ENCODE measurements around the gene FAM229A. TPM values are rescaled to one million over a fixed set of nuclear protein-coding genes. Genes with fewer than 3 reads are reported as not detected.
A peak's percentile ranks its signal among the peaks of the same experiment; 100 is the strongest.

Gene FAM229A
- total RNA-seq, 4 donors from 2014 or later: 9.4 to 23.5 (median 16.3) TPM

DNA sequence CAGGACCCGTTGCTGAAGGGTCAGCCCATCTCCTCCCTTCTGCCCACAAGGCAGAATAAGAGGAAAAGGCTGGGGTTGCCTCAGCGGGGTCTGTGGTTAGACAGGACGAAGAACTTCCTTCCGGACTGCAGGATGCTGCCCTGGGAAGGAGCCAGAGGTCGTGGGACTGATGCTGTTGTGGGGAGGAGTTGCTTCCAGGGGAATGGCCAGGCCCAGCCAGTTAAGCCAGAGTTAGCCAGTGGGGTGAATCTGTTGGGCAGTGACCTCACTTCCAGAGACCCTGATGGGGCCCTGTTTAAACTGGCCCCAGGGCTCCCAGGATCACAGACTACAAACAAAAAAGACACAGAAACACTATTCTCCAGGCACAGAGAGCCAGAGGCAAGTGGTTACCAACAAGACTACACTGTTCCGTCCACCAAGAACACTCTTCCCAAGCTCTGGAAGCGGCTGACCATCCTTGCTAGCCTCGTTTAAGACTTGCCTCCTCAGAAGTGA lies 13.0 kb downstream of the FAM229A start:
- peak overlapping the region in 2 of 4 donors; percentile 25 to 56 for H3K27ac ChIP-seq
- peaks cover 0 to 52% (median 29%) of the 10 kb centered on the region in 4 donors for H3K4me1 ChIP-seq
- H3K27me3 ChIP-seq: no peaks in the 10 kb centered on the region
- H3K4me3 ChIP-seq: no peak overlapping the region
- DNase-seq (ENCODE audit: low spot score in 2 of 2): no peak
- no peaks in the 10 kb centered on the region for H3K36me3 ChIP-seq
- no peak for TF ChIP-seq CTCF (IDR thresholded peaks at IDR 0.05)
- no peak for TF ChIP-seq EP300 (IDR thresholded peaks at IDR 0.05)
- TF ChIP-seq POLR2A (IDR thresholded peaks at IDR 0.05): no peak
- no peaks in the 10 kb centered on the region for H3K9me3 ChIP-seq
- 20 to 32% methylated on average over 7 to 8 of the region's 8 CpGs for WGBS, 2 donors

- Histone ChIP-seq H3K36me3 (no peaks in the 10 kb centered on the region), H3K27me3 (no peaks in the 10 kb centered on the region), H3K4me1 (peaks cover 0 to 32% (median 10%) of the 10 kb centered on the region in 4 donors), H3K27ac (no peak overlapping the region), H3K4me3 (no peak overlapping the region), H3K9me3 (no peaks in the 10 kb centered on the region)
- TF ChIP-seq CTCF (IDR thresholded peaks at IDR 0.05) (no peak), POLR2A (IDR thresholded peaks at IDR 0.05) (no peak), EP300 (IDR thresholded peaks at IDR 0.05) (no peak)
- 77 to 78% methylated on average over 9 of the region's 9 CpGs for WGBS, 2 donors
- DNase-seq (ENCODE audit: low spot score in 2 of 2): no peak
Observed at GRCh38 chr1:32346532-32347157, 15.6 kb downstream of the FAM229A start.

DNA sequence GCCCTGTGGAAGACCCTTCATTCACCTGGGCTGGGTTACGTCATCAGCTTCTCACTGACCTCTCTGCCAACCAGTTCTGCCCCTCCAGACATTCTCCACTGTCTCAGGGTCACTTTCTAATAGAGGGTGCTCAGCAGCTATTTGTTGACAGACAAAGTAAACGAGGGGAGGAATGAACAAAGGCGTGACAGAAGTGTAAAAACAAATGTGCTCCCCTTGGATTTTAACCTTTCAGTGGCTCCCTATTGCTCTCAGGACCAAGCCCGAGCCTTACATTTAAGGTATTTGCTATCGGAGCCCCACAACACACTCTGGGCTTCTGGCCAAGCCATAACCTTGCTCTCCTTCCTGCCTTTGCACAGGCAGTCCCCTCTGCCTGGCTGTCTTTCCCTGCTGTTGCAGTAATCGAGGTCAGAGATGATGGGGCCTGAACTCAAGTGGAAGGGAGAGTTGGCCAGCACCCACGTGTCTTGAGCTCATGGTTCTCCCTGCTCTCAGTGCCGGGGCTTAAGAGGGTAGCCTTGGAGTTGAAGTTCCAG lies 16.9 kb downstream of the FAM229A start:
- Histone ChIP-seq H3K4me1 (peaks cover 0 to 32% (median 7%) of the 10 kb centered on the region in 4 donors), H3K27ac (no peak overlapping the region), H3K9me3 (no peaks in the 10 kb centered on the region), H3K27me3 (no peaks in the 10 kb centered on the region), H3K36me3 (no peaks in the 10 kb centered on the region), H3K4me3 (no peak overlapping the region)
- TF ChIP-seq POLR2A (IDR thresholded peaks at IDR 0.05) (no peak), EP300 (IDR thresholded peaks at IDR 0.05) (no peak), CTCF (IDR thresholded peaks at IDR 0.05) (no peak)
- 33 to 38% methylated on average over 8 of the region's 8 CpGs for WGBS, 2 donors
- DNase-seq (ENCODE audit: low spot score in 2 of 2): no peak

DNA sequence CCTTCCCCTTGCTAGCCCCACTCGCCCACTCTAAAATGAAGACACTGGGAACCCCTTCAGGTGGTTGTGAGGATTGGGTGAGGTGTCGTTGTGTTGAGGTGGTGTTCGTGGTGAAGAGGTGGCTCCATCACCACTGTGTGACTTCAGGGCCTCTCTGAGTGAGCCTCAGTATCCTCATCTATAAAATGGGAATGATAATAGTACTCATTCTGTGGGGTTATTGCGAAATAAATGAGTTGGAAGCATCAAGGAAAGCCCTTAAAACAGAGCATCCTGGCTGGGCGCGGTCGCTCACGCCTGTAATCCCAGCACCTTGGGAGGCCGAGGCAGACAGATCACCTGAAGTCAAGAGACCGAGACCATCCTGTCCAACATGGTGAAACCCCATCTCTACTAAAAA lies 19.6 kb downstream of the FAM229A start:
- DNase-seq (ENCODE audit: low spot score in 2 of 2): no peak
- TF ChIP-seq POLR2A (IDR thresholded peaks at IDR 0.05) (no peak), CTCF (IDR thresholded peaks at IDR 0.05) (no peak), EP300 (IDR thresholded peaks at IDR 0.05) (no peak)
- Histone ChIP-seq H3K9me3 (no peaks in the 10 kb centered on the region), H3K36me3 (no peaks in the 10 kb centered on the region), H3K4me3 (no peak overlapping the region), H3K27ac (peak overlapping the region in 1 of 4 donors; percentile 91), H3K27me3 (no peaks in the 10 kb centered on the region), H3K4me1 (peaks cover 0 to 31% (median 13%) of the 10 kb centered on the region in 4 donors)
- WGBS, 2 donors: 93 to 97% methylated on average over 10 of the region's 10 CpGs

- peak overlapping the region in 2 of 4 donors; percentile 89 to 91 for H3K27ac ChIP-seq
- TF ChIP-seq CTCF (IDR thresholded peaks at IDR 0.05) (no peak), POLR2A (IDR thresholded peaks at IDR 0.05) (no peak), EP300 (IDR thresholded peaks at IDR 0.05) (no peak)
- DNase-seq (ENCODE audit: low spot score in 2 of 2): no peak
- H3K4me3 ChIP-seq: no peak overlapping the region
- H3K36me3 ChIP-seq: no peaks in the 10 kb centered on the region
- H3K27me3 ChIP-seq: no peaks in the 10 kb centered on the region
- WGBS, 2 donors: 62 to 76% methylated on average over 5 of the region's 5 CpGs
- H3K9me3 ChIP-seq: no peaks in the 10 kb centered on the region
- peaks cover 0 to 39% (median 20%) of the 10 kb centered on the region in 4 donors for H3K4me1 ChIP-seq
Observed at GRCh38 chr1:32341971-32342370, 20.3 kb downstream of the FAM229A start.

Data from tibial nerve (tissue), 4 donors.